ENCODE data around the gene DSN1. TPM values are rescaled to one million over a fixed set of nuclear protein-coding genes. Genes with fewer than 3 reads are reported as not detected.

Gene DSN1
- total RNA-seq, 6 donors from 2014 or later, result 4.7 to 29.3 (median 7.8) TPM

DNA sequence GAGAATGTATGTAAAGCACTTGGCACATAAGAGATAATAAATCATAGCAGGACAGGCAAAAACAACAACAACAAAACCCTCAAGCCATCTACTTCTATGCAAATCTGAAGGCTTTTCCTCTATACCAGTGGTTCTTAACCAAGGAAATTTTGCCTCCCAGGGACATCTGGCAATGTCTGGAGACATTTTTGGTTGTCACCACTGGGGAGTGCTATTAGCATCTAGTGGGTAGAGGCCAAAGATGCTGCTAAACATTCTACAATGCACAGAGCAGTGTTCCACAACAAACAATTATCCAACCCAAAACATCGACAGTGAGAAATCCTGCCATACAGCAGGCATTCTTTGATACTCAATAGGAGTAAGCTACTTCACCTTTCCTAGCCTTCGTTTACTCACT lies 55.9 kb downstream of the DSN1 start:
- Histone ChIP-seq H3K4me1 (no peaks in the 10 kb centered on the region), H3K36me3 (peaks cover 0 to 20% (median 6%) of the 10 kb centered on the region in 4 donors), H3K9me3 (no peaks in the 10 kb centered on the region), H3K27me3 (no peaks in the 10 kb centered on the region), H3K4me3 (no peak overlapping the region), H3K27ac (no peak overlapping the region)
- WGBS, 2 donors, result 80 to 98% methylated on average over 1 to 2 of the region's 2 CpGs
- no peak for TF ChIP-seq POLR2AphosphoS5 (IDR thresholded peaks at IDR 0.05)
- TF ChIP-seq, protein P1, sequence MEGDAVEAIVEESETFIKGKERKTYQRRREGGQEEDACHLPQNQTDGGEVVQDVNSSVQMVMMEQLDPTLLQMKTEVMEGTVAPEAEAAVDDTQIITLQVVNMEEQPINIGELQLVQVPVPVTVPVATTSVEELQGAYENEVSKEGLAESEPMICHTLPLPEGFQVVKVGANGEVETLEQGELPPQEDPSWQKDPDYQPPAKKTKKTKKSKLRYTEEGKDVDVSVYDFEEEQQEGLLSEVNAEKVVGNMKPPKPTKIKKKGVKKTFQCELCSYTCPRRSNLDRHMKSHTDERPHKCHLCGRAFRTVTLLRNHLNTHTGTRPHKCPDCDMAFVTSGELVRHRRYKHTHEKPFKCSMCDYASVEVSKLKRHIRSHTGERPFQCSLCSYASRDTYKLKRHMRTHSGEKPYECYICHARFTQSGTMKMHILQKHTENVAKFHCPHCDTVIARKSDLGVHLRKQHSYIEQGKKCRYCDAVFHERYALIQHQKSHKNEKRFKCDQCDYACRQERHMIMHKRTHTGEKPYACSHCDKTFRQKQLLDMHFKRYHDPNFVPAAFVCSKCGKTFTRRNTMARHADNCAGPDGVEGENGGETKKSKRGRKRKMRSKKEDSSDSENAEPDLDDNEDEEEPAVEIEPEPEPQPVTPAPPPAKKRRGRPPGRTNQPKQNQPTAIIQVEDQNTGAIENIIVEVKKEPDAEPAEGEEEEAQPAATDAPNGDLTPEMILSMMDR (IDR thresholded peaks at IDR 0.05), result peak in 4 of 6 experiments; percentile 5 to 26 (median 22)
- TF ChIP-seq EP300 (IDR thresholded peaks at IDR 0.05), result no peak
- ATAC-seq (ENCODE audit: low FRiP score in 2 of 2) (no peak), DNase-seq (no peak)

DNA sequence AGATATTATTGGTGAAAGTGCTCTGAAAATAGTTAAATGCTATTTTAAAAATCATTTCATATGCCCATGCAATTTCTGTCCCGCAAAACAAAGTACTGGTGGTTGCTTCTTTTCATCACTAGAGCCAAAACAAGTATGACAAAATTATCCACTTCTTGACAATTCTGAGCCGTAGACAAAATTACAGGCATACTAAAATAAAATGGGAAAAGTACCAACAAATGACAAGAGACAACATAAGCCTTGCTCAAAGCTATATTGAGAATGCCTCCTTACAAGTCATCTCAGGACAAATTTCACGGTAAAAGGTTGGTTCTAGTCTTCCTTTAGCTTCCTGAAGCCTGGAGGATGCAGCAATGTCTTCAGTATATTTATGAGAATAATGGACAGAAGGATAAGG lies 56.5 kb downstream of the DSN1 start:
- no peak overlapping the region for H3K27ac ChIP-seq
- DNase-seq (no peak), ATAC-seq (ENCODE audit: low FRiP score in 2 of 2) (no peak)
- 91 to 93% methylated on average over 3 of the region's 3 CpGs for WGBS, 2 donors
- H3K4me3 ChIP-seq, result no peak overlapping the region
- TF ChIP-seq POLR2AphosphoS5 (IDR thresholded peaks at IDR 0.05), result no peak
- no peaks in the 10 kb centered on the region for H3K9me3 ChIP-seq
- H3K27me3 ChIP-seq, result no peaks in the 10 kb centered on the region
- peaks cover 0 to 20% (median 6%) of the 10 kb centered on the region in 4 donors for H3K36me3 ChIP-seq
- no peaks in the 10 kb centered on the region for H3K4me1 ChIP-seq

DNA sequence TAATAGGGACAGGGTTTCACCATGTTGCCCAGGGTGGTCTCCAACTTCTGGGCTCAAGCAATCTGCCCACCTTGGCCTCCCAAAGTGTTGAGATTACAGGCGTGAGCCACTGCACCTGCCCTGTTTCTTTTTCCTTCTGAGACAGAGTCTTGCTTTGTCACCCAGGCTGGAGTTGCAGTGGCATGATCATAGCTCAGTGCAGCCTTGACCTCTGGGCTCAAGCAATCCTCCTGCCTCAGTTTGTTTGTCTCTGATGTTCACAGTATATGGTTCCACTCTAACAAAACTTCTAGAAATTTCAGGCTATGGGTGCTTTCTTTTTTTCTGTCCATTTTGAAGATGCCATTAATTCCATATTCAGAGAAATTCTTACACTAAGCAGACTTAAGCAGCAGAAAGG lies 60.8 kb downstream of the DSN1 start:
- Histone ChIP-seq H3K36me3 (no peaks in the 10 kb centered on the region), H3K27ac (no peak overlapping the region), H3K4me3 (no peak overlapping the region), H3K4me1 (no peaks in the 10 kb centered on the region), H3K27me3 (no peaks in the 10 kb centered on the region), H3K9me3 (no peaks in the 10 kb centered on the region)
- TF ChIP-seq EP300 (IDR thresholded peaks at IDR 0.05), result no peak
- TF ChIP-seq POLR2A (IDR thresholded peaks at IDR 0.05), result no peak
- no peak for TF ChIP-seq POLR2AphosphoS5 (IDR thresholded peaks at IDR 0.05)
- TF ChIP-seq, protein P1 (IDR thresholded peaks at IDR 0.05), result no peak
- DNase-seq (no peak), ATAC-seq (ENCODE audit: low FRiP score in 2 of 2) (no peak)
- WGBS, 2 donors, result 92 to 100% methylated on average over 1 of the region's 1 CpG

DNA sequence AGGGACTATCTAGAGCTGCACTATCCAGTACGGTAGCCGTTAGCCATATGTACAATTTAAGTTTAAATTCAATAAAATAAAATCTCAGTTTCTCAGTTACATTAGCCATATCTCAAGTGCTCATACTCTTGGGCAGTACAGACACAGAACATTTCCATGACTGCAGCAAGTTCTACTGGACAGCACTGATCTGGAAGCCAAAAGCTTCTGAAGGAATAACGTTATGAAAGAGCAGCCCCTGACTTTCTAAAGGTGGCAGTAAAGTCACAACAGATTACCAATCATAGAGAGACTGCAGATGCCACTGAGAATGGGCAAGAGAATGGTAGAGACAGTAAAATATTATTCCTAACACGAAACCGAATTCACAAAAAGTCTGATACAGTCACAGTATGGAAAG lies 64.4 kb downstream of the DSN1 start:
- Histone ChIP-seq H3K27ac (no peak overlapping the region), H3K36me3 (peaks cover 0 to 9% (median 2%) of the 10 kb centered on the region in 4 donors), H3K27me3 (no peaks in the 10 kb centered on the region), H3K4me3 (no peak overlapping the region), H3K9me3 (no peaks in the 10 kb centered on the region), H3K4me1 (no peaks in the 10 kb centered on the region)
- WGBS, 2 donors, result 85 to 86% methylated on average over 5 of the region's 5 CpGs
- DNase-seq (no peak), ATAC-seq (ENCODE audit: low FRiP score in 2 of 2) (no peak)
- no peak for TF ChIP-seq EP300 (IDR thresholded peaks at IDR 0.05)
- TF ChIP-seq, protein P1 (IDR thresholded peaks at IDR 0.05), result no peak
- no peak for TF ChIP-seq POLR2A (IDR thresholded peaks at IDR 0.05)
- TF ChIP-seq POLR2AphosphoS5 (IDR thresholded peaks at IDR 0.05), result no peak

DNA sequence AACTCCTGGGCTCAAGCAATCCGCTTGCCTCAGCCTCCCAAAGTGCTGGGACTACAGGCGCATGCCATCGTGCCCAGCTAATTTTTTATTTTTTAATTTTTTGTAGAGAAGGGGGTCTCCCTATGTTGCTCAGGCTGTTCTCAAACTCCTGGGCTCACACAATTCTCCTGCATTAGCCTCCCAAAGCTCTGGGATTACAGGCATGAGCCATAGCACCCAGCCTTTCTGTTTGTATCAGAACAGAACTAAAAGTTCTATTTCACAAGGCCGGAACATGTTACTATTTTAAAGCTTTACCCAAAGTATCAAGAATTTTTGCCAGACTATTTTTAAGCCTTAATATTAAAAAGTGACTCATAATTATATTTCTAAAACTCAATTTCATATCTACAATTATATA lies 70.0 kb downstream of the DSN1 start:
- Histone ChIP-seq H3K4me1 (no peaks in the 10 kb centered on the region), H3K4me3 (no peak overlapping the region), H3K36me3 (peaks cover 0 to 9% (median 2%) of the 10 kb centered on the region in 4 donors), H3K27ac (no peak overlapping the region), H3K9me3 (no peaks in the 10 kb centered on the region), H3K27me3 (no peaks in the 10 kb centered on the region)
- DNase-seq, result no peak
- TF ChIP-seq POLR2A (IDR thresholded peaks at IDR 0.05) (no peak), EP300 (IDR thresholded peaks at IDR 0.05) (no peak), POLR2AphosphoS5 (IDR thresholded peaks at IDR 0.05) (no peak)
- TF ChIP-seq, protein P1 (IDR thresholded peaks at IDR 0.05), result no peak
- 91 to 97% methylated on average over 4 of the region's 4 CpGs for WGBS, 2 donors
- no peak for ATAC-seq (ENCODE audit: low FRiP score in 2 of 2)

Other genes starting within 250 kb of the DSN1 start
- gene MYL9, start 232.2 kb downstream of the DSN1 start, total RNA-seq, result 100 to 1,000 TPM in 5 of 6 donors, 10 to 100 TPM in 1; 79.6 to 425 (median 169) TPM
- 10 to 100 TPM in 4 of 6 donors, 1 to 10 TPM in 2; 9.4 to 20.1 (median 11.9) TPM for gene TGIF2, start 200.2 kb downstream of the DSN1 start, total RNA-seq
- 100 to 1,000 TPM in 2 of 6 donors, 10 to 100 TPM in 4; 57.6 to 124 (median 80.3) TPM for gene RAB5IF, start 168.0 kb downstream of the DSN1 start, total RNA-seq
- 1 to 10 TPM in 5 of 6 donors, under 1 TPM in 1; 0.97 to 6.9 (median 3.0) TPM for gene SLA2, start 127.6 kb downstream of the DSN1 start, total RNA-seq
- 10 to 100 TPM in 5 of 6 donors, 1 to 10 TPM in 1; 7.8 to 28.7 (median 18.2) TPM for gene NDRG3, start 27.7 kb downstream of the DSN1 start, total RNA-seq
- gene TLDC2, start 102.4 kb upstream of the DSN1 start, total RNA-seq, result 1 to 10 TPM in 1 of 6 donors, under 1 TPM in 2, not detected in 3; 0.31 to 1.3 (median 0.61) TPM
- 100 to 1,000 TPM; 134 to 224 (median 185) TPM for gene SAMHD1, start 177.9 kb upstream of the DSN1 start, total RNA-seq